Measurements from ENCODE around the gene WDR62. TPM values are rescaled to one million over a fixed set of nuclear protein-coding genes. Genes with fewer than 3 reads are reported as not detected.

WDR62 gene
- total RNA-seq, 2 experiments from 2014 or later = 2.0 to 2.6 TPM

DNA sequence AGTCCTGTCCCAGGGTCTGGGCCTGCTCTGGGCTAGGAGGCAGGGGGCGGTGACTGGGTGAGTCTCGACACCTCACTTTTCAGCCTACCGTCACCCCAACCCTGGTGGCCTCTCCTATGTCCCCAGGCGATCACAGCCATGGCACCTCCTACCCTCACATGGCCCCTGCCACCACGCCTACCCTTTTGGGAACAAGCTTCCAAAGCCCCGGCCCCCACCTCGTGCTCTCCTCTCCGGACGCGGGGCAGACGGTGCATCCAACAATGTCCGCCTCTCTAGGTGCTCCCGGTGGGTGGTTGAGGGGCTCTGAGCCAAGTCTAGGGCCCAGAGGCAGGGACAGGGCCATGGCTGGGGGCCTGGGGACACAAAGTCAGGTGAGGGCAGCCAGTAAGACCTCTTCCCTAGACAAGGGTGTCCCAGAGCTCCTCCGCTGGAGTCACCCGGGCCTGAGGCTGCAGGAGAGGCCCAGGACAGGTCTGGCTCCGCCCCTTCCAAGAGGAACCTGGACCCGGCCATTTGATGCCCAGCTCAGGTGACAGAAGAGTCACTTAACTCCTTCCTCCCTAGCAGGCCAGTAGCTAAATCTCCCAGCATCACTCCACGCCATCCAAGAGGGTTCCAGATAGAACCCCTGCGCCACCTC is 46.2 kb upstream of the WDR62 start, which contains the start of gene SYNE4:
SYNE4 (minus strand) TSS at position 478 of the 643 bp plus-strand sequence; CDS start at position 346, 132 bp downstream.
- Mint-ChIP-seq H3K4me1 (ENCODE audit: low read depth) (peaks cover 20% of the 10 kb centered on the region), H3K36me3 (ENCODE audit: low read depth) (no peaks in the 10 kb centered on the region), H3K27ac (peak within 1 kb of the TSS; percentile 44), H3K27me3 (no peaks in the 10 kb centered on the region), H3K9me3 (no peaks in the 10 kb centered on the region), H3K4me3 (peak within 1 kb of the TSS; percentile 79)
- ATAC-seq (ENCODE audit: poor library complexity) (no peak), DNase-seq (no peak)
- TF ChIP-seq, protein P1, sequence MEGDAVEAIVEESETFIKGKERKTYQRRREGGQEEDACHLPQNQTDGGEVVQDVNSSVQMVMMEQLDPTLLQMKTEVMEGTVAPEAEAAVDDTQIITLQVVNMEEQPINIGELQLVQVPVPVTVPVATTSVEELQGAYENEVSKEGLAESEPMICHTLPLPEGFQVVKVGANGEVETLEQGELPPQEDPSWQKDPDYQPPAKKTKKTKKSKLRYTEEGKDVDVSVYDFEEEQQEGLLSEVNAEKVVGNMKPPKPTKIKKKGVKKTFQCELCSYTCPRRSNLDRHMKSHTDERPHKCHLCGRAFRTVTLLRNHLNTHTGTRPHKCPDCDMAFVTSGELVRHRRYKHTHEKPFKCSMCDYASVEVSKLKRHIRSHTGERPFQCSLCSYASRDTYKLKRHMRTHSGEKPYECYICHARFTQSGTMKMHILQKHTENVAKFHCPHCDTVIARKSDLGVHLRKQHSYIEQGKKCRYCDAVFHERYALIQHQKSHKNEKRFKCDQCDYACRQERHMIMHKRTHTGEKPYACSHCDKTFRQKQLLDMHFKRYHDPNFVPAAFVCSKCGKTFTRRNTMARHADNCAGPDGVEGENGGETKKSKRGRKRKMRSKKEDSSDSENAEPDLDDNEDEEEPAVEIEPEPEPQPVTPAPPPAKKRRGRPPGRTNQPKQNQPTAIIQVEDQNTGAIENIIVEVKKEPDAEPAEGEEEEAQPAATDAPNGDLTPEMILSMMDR (IDR thresholded peaks at IDR 0.05) = no peak
- no peaks in the 10 kb centered on the region for H3K36me3 ChIP-seq (ENCODE audit: insufficient read depth, low read length)
- POLR2A ChIA-PET = interaction anchor here (2.9 kb wide), 1 partner anchor 13 kb away, joined by 13 read pairs; the partner anchor contains the start of gene SDHAF1
- H3K27ac ChIP-seq (ENCODE audit: low read depth in 1 of 2, low read length in 2 of 2) = no peak within 1 kb of the TSS
- CTCF ChIA-PET = no interaction called here
- no peaks in the 10 kb centered on the region for H3K27me3 ChIP-seq (ENCODE audit: control insufficient read depth in 1 of 2, insufficient read depth in 2 of 2, low read length in 2 of 2)
- peaks cover 30% of the 10 kb centered on the region for H3K4me1 ChIP-seq (ENCODE audit: insufficient read depth, low read length)
- intact Hi-C loops (cut with DNase I, micrococcal nuclease) = no loop called here
- H3K9me3 ChIP-seq (ENCODE audit: control insufficient read depth in 1 of 2, insufficient read depth in 1 of 2, low read length in 2 of 2) = no peaks in the 10 kb centered on the region
- peak within 1 kb of the TSS; percentile 31 for H3K4me3 ChIP-seq (ENCODE audit: low read length)

DNA sequence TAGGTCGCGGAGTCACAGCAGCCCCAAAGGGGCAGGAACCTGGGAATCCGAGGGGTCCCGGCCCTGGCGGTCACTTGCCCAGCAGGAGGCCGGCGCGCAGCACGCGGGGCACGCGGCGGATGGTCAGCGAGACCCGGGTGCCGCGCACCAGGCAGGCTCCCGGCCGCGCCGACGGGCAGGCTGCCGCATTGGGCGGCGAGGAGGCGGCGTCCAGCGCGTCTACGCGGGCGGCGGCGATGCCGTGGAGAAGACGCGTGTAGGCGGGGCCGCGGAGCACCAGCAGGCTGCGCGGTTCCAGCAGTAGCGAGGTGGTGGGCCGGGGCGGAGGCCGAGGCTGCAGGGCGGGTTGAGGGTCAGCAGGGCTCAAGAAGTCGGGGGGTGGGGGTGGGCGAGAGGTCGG is 45.5 kb upstream of the WDR62 start:
- no peak for ATAC-seq (ENCODE audit: poor library complexity)
- Mint-ChIP-seq H3K27me3 (no peaks in the 10 kb centered on the region), H3K4me3 (peak overlapping the region; percentile 63), H3K36me3 (ENCODE audit: low read depth) (peaks cover 4% of the 10 kb centered on the region), H3K27ac (no peak overlapping the region), H3K4me1 (ENCODE audit: low read depth) (peaks cover 28% of the 10 kb centered on the region), H3K9me3 (no peaks in the 10 kb centered on the region)
- intact Hi-C loops (cut with DNase I, micrococcal nuclease) = no loop called here
- Histone ChIP-seq H3K4me3 (ENCODE audit: low read length) (peak overlapping the region; percentile 31), H3K27me3 (ENCODE audit: control insufficient read depth in 1 of 2, insufficient read depth in 2 of 2, low read length in 2 of 2) (no peaks in the 10 kb centered on the region), H3K36me3 (ENCODE audit: insufficient read depth, low read length) (no peaks in the 10 kb centered on the region), H3K27ac (ENCODE audit: low read depth in 1 of 2, low read length in 2 of 2) (no peak overlapping the region), H3K4me1 (ENCODE audit: insufficient read depth, low read length) (peaks cover 34% of the 10 kb centered on the region), H3K9me3 (ENCODE audit: control insufficient read depth in 1 of 2, insufficient read depth in 1 of 2, low read length in 2 of 2) (no peaks in the 10 kb centered on the region)
- TF ChIP-seq, protein P1 (IDR thresholded peaks at IDR 0.05) = no peak
- ChIA-PET CTCF (no interaction called here), POLR2A (interaction anchor here (2.9 kb wide), 1 partner anchor 14 kb away, joined by 13 read pairs; the partner anchor contains the start of gene SDHAF1)
- DNase-seq = peak in 12 of 14 experiments; percentile 16 to 70 (median 42)

DNA sequence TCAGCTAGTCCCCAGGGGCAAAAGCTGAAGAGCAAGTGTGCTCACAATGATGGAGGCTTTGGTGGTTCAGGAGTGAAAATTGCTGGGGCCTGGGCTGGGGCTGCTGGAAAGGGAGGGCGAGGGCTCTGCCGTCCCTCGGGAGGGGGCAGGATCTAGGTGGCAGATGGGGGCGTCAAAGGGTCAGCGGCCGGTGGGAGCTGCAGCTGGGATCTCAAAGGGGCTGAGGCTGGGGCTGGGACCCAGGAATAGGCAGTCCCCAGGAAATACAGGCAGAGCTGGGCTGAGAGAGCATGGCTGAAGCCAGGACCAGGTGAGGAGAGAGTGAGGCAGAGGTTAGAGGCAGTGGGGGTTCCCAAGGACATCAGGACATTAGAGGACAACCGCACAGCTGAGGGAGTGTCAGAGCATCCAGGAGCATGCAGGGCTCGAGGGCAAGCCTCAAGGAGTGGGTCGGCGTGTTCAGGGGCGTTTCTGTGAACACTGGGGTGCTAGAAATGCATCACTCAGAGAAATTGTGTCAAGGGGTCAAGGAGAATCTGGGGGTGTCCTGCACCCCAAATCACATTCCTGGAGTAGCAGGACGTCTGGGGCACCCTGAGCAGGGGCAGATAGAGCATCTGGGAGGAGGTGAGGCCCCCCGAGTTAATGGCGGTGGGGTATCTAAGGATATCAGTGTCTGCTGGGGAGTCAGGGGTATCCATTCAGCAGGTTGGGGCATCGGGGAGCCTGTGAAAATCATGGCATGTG is 44.9 kb upstream of the WDR62 start:
- Mint-ChIP-seq H3K36me3 (ENCODE audit: low read depth) (peaks cover 7% of the 10 kb centered on the region), H3K27me3 (no peaks in the 10 kb centered on the region), H3K27ac (peak overlapping the region; percentile 44), H3K9me3 (no peaks in the 10 kb centered on the region), H3K4me1 (ENCODE audit: low read depth) (peaks cover 32% of the 10 kb centered on the region), H3K4me3 (peak overlapping the region; percentile 63)
- Histone ChIP-seq H3K27me3 (ENCODE audit: control insufficient read depth in 1 of 2, insufficient read depth in 2 of 2, low read length in 2 of 2) (no peaks in the 10 kb centered on the region), H3K4me3 (ENCODE audit: low read length) (peak overlapping the region; percentile 31), H3K9me3 (ENCODE audit: control insufficient read depth in 1 of 2, insufficient read depth in 1 of 2, low read length in 2 of 2) (no peaks in the 10 kb centered on the region), H3K4me1 (ENCODE audit: insufficient read depth, low read length) (peaks cover 39% of the 10 kb centered on the region), H3K27ac (ENCODE audit: low read depth in 1 of 2, low read length in 2 of 2) (no peak overlapping the region), H3K36me3 (ENCODE audit: insufficient read depth, low read length) (no peaks in the 10 kb centered on the region)
- ChIA-PET CTCF (no interaction called here), POLR2A (interaction anchor here (2.9 kb wide), 1 partner anchor 14 kb away, joined by 13 read pairs; the partner anchor contains the start of gene SDHAF1)
- intact Hi-C loops (cut with DNase I, micrococcal nuclease) = loop anchor here in 1 of 2 experiments (5.0 kb wide), 1 partner anchor 53 kb away; no protein-coding TSS in a partner anchor
- ATAC-seq (ENCODE audit: poor library complexity) = no peak
- no peak for DNase-seq
- TF ChIP-seq, protein P1 (IDR thresholded peaks at IDR 0.05) = no peak

Measured in CD4-positive, alpha-beta T cell (primary cell).